Measurements from ENCODE around the gene KPNA2.
"Not testable (repeated sequence)": the region's sequence is repeated elsewhere in the genome, so short reads cannot be mapped to it uniquely, and the experiment has no call there.

Gene KPNA2

GRCh38 chr17:68021963-68022362 is 13.6 kb upstream of the KPNA2 start:
- no peak for FAIRE-seq
- TF ChIP-seq CTCF (IDR thresholded peaks at IDR 0.05; ENCODE audit: insufficient read depth, missing control alignments): no peak
- no peak for DNase-seq (ENCODE audit: insufficient read length, low spot score)

- DNase-seq (ENCODE audit: insufficient read length, low spot score); FAIRE-seq: not testable (repeated sequence)
Observed at GRCh38 chr17:68022547-68022946, 13.0 kb upstream of the KPNA2 start.

- DNase-seq (ENCODE audit: insufficient read length, low spot score) (no peak), FAIRE-seq (no peak)
- TF ChIP-seq CTCF (IDR thresholded peaks at IDR 0.05; ENCODE audit: insufficient read depth, missing control alignments): no peak
Observed at GRCh38 chr17:68029512-68030215, 5.9 kb upstream of the KPNA2 start.

GRCh38 chr17:68033636-68034451 is 1.7 kb upstream of the KPNA2 start:
- FAIRE-seq: no peak
- no peak for TF ChIP-seq CTCF (IDR thresholded peaks at IDR 0.05; ENCODE audit: insufficient read depth, missing control alignments)
- DNase-seq (ENCODE audit: insufficient read length, low spot score): no peak

- FAIRE-seq (no peak), DNase-seq (ENCODE audit: insufficient read length, low spot score) (no peak)
- TF ChIP-seq CTCF (IDR thresholded peaks at IDR 0.05; ENCODE audit: insufficient read depth, missing control alignments): no peak
Observed at GRCh38 chr17:68034452-68034776, 1.1 kb upstream of the KPNA2 start.

GRCh38 chr17:68035131-68035522 is 408 bp upstream of the KPNA2 start:
- DNase-seq (ENCODE audit: insufficient read length, low spot score) (no peak), FAIRE-seq (no peak)
- TF ChIP-seq CTCF (IDR thresholded peaks at IDR 0.05; ENCODE audit: insufficient read depth, missing control alignments): no peak

GRCh38 chr17:68036304-68037147 is 991 bp downstream of the KPNA2 start:
- TF ChIP-seq CTCF (IDR thresholded peaks at IDR 0.05; ENCODE audit: insufficient read depth, missing control alignments): no peak
- DNase-seq (ENCODE audit: insufficient read length, low spot score) (no peak), FAIRE-seq (no peak)
